NB4 (cell line): ENCODE results near the gene KLHDC7A.

Experiments
- DNase-seq: peaks from one replicate; pipeline ENCODE4 v3.0.0; 2010; ENCODE audit warnings: low read depth
- H3K4me3 ChIP-seq: one replicate; pipeline ENCODE4 v1.5.1; 2011; ENCODE audit warnings: mild to moderate bottlenecking, low read depth, low read length, moderate library complexity
- CTCF ChIP-seq: IDR thresholded peaks from one replicate; pipeline ENCODE4 v1.5.1; 2012; ENCODE audit warnings: low read depth, low read length
- MAX ChIP-seq: IDR thresholded peaks from 2 replicates; pipeline ENCODE4 v1.6.1; 2011; ENCODE audit warnings: low read depth, low read length
- MYC ChIP-seq: IDR thresholded peaks from 2 replicates; pipeline ENCODE4 v1.6.1; 2011; ENCODE audit warnings: low read depth, low read length
- POLR2A ChIP-seq: IDR thresholded peaks from 2 replicates; pipeline ENCODE4 v1.6.1; 2011; ENCODE audit warnings: mild to moderate bottlenecking; ENCODE audit not compliant: insufficient read length; ENCODE audit errors: extremely low read depth

The KLHDC7A gene

GRCh38 chr1:18468570-18468969 is 12.2 kb upstream of the KLHDC7A start:
- no peak for DNase-seq
- no peak overlapping the region for H3K4me3 ChIP-seq
- no peak for TF ChIP-seq POLR2A
- TF ChIP-seq CTCF: no peak
- no peak for TF ChIP-seq MYC
- no peak for TF ChIP-seq MAX

- no peak for TF ChIP-seq POLR2A
- no peak for TF ChIP-seq MAX
- TF ChIP-seq CTCF: no peak
- TF ChIP-seq MYC: no peak
- H3K4me3 ChIP-seq: no peak overlapping the region
- DNase-seq: no peak
These were observed 11.2 kb upstream of the KLHDC7A start for GRCh38 chr1:18469514-18469913.

- TF ChIP-seq POLR2A (no peak), MAX (no peak)
- no peak for DNase-seq
- H3K4me3 ChIP-seq: no peak overlapping the region
These were observed 9.9 kb upstream of the KLHDC7A start for GRCh38 chr1:18470671-18471355.

- DNase-seq: no peak
- no peak overlapping the region for H3K4me3 ChIP-seq
- no peak for TF ChIP-seq POLR2A
- TF ChIP-seq CTCF: no peak
- TF ChIP-seq MYC: no peak
- TF ChIP-seq MAX: no peak
These were observed 7.4 kb upstream of the KLHDC7A start for GRCh38 chr1:18473195-18473815.

GRCh38 chr1:18474559-18475175 is 6.1 kb upstream of the KLHDC7A start:
- no peak for DNase-seq
- H3K4me3 ChIP-seq: no peak overlapping the region
- TF ChIP-seq CTCF: no peak
- TF ChIP-seq MAX: no peak
- TF ChIP-seq POLR2A: no peak
- no peak for TF ChIP-seq MYC

- no peak for DNase-seq
- no peak overlapping the region for H3K4me3 ChIP-seq
- TF ChIP-seq CTCF (no peak), POLR2A (no peak), MAX (no peak), MYC (no peak)
These were observed 5.4 kb upstream of the KLHDC7A start for GRCh38 chr1:18475234-18475905.
